HG02588 (cell line): ENCODE measurements around the gene ADARB2.

Experiments
- ATAC-seq: cut with Tn5 transposase; IDR thresholded peaks from one replicate; pipeline ENCODE4 v1.9.1; 2021; ENCODE audit warnings: mild to moderate bottlenecking, moderate library complexity; ENCODE audit not compliant: unreplicated experiment

The ADARB2 gene

DNA sequence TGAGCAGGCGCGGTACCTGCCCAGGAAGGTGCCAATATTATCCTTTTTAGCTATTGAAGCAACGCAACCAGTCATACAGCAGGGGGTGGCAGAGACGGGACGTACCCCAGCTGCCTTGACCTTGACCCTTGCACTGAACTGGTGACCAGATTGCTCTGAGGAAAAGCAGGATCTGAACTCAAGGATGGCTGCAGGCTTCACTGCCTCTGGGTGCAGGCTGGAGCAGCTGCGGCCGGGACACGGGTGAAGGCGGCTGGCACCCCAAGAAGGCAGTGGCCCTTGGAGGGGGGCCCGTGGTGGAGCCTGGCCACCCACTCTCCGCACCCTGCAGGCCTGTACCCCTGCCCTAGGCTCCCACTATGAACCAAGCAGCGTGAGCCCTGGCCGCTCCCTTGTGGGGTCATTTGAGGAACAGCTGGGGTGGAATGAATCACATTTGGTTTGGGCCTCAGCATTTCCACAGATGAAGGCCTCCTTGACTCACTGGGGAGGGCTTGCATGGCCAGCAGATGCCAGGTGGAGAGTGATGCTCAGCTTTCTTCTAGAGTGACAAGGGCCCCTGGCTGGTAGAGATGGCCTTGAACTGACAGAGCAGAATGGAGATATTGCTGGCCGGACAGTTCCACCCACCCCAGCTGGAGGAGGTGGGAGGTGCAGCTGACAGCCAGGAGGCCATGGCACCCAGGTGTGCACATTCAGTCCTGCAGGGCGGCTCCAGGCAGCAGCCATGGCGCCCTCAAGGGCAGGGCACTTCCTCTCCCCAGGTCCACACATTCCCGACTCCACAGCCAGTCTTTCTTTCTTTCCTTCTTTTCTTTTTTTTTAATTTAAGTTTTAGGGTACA, 462.4 kb downstream of the ADARB2 start:
- ATAC-seq, result no peak

- ATAC-seq, result no peak
Measured at GRCh38 chr10:1274111-1274661, 463.1 kb downstream of the ADARB2 start.

- no peak for ATAC-seq
Measured at GRCh38 chr10:1273372-1274105, 463.8 kb downstream of the ADARB2 start.

DNA sequence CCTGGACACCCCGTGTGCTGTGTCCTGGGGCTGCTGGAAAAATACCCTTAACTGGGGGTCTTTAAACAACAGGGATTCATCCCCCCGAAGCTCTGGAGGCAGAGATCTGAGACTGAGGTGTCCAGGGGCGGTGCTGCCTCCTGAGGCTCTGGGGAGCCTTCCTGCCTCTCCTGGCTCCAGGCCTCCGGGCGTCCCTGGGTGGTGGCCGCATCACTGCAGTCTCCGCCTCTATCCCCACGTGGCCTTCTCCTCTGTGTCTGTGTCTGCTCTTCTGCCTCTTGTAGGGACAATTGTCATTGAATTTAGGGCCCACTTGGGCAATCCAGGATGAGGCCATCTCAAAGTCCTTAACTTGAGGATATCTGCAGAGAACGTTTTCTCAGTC, 464.6 kb downstream of the ADARB2 start:
- no peak for ATAC-seq

- ATAC-seq, result no peak
Measured at GRCh38 chr10:1272079-1272776, 465.1 kb downstream of the ADARB2 start.

- ATAC-seq, result no peak
Measured at GRCh38 chr10:1270906-1271305, 466.4 kb downstream of the ADARB2 start.

GRCh38 chr10:1270490-1270889, 466.8 kb downstream of the ADARB2 start:
- ATAC-seq, result no peak

DNA sequence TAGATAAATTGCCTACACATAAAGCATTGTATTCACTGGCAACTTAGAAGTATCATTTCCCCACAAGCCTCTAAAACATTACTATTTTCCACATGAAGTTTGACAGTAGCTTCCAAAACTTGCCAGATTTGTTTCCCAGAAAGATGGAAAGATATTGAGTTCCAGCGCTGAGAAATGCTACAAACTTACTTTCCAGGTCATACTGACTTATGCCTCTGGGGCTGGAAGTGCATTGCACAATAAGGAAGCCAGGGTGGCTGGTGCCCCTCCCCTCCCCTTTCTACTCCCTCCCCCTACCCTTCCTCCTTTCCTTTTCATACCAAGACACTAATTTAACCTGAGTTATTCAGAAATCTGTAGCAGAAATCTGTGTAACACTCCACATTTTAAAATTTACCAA, 468.5 kb downstream of the ADARB2 start:
- no peak for ATAC-seq

- ATAC-seq, result no peak
Measured at GRCh38 chr10:1267568-1267967, 469.8 kb downstream of the ADARB2 start.

- no peak for ATAC-seq
Measured at GRCh38 chr10:1267148-1267547, 470.2 kb downstream of the ADARB2 start.

- no peak for ATAC-seq
Measured at GRCh38 chr10:1266033-1266802, 471.1 kb downstream of the ADARB2 start.

GRCh38 chr10:1264001-1264400, 473.3 kb downstream of the ADARB2 start:
- ATAC-seq, result no peak

DNA sequence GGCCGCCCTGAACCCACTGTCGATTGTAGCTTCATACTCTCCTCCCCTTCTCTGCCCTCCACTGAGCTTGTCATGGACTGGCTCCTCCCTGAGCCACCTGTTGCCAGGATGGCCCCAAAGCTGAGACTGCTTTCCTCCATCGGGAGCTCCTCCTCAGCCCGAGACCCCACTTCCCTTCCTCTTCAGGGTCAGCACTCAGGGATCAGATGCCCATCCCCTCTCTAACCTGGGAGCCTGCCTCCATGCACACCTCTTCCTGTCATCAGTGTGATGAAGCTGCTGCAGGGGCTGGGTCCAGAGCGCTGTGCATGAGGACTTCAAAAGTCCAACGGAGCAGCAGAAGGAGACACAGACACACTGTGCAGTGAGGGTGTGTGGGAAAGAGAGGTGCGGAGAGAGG, 480.1 kb downstream of the ADARB2 start:
- ATAC-seq, result no peak

GRCh38 chr10:1256432-1256725, 480.9 kb downstream of the ADARB2 start:
- ATAC-seq, result no peak

- ATAC-seq, result no peak
Measured at GRCh38 chr10:1255600-1256431, 481.5 kb downstream of the ADARB2 start.

- no peak for ATAC-seq
Measured at GRCh38 chr10:1255118-1255517, 482.2 kb downstream of the ADARB2 start.

DNA sequence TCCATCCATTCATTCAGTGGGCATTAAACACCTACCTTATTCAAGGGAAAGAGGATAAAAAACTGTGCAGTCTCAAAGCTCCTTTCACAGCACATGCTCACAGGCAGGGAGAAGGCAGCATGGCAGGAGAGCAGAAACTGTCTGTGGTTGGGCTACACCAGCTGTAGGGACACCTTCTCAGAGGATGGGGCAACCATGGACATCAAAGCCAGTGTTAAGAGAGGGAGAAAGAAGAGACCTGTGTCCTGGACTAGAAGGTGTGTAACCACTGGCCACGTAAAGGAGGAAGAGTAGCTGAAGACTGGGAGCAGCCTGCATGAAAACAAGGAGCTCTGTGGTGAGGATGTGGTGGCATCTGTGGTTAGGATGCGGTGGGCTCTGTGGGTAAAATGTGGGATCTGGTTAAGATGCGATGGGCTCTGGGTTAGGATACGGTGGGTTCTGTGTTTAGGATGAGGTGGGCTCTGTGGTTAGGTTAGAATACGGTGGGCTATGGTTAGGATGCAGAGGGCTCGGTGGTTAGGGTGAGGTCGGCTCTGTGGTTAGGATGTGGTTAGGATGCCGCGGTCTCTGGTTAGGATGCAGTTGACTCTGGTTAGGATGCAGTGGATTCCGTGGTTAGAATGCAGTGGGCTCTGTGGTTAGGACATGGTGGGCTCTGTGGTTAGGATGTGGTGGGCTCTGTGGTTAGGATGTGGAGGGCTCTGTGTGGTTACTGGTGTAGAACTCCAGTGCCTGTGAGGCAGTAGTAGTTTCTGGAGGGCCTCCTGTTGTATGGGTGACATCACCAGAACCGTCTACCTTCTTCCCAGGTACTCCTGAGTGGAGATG, 483.6 kb downstream of the ADARB2 start:
- no peak for ATAC-seq

- ATAC-seq, result no peak
Measured at GRCh38 chr10:1251769-1252168, 485.6 kb downstream of the ADARB2 start.
